ENCODE data around the gene ADD3. TPM values are rescaled to one million over a fixed set of nuclear protein-coding genes. Genes with fewer than 3 reads are reported as not detected.

The ADD3 gene
- total RNA-seq, 1 donor, result 44.2 TPM

DNA sequence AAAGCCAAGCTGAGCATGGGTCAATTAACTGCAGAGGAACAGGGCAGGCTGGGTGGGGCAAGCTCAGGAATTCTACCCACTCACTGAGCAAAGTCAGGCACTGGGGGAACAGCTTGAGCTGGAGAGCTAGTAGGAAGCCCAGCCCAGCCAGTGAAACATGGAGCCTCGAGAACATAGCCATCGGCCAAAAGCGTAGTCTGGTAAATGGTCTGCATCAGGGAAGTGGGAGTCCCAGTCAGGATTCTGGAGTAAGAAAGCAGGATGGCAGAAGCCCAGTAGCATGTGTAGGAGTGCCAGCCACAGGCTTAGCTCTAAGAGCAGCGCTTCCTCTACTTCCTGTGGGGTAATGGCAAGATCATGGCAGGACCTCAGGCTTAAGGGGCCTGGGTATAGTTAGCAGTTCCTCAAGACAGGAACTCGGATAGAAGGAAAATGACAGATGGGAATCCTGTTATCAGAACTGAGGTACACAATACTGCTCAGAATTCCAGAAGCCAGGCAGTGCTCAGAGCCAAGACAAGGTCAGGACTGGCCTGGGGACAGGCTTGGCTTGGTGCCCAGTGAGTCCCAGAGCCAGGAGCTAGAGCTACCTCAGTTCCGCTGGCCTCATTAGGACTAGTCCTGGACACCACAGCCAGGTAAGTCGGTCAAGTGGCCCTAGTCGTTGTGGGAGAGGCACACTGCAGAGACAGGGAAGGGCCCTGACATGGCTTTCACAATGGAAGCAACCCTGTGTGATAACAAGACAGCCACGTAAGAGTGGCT lies 134.3 kb downstream of the ADD3 start:
- DNase-seq (ENCODE audit: low read depth in 2 of 3, low spot score in 2 of 3), result peak in 1 of 3 donors; percentile 16

DNA sequence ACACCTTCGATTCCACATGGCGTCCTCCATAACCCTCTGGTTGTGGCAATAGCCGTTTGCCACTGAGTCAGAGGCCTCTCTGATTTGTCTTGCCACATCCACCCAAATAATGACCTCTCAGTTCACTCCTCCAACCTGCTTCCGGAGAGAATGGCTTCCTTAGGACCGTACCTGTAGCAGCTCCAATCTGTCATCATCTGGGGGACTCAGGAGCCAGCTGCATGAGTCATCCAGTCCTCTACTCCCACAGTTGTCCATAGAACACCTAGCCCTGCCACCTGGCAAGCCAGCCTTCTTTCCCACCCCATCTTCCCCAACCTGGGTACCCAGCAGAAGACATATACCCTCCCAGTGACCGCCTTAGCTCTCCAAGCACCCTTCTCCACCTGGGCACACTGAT lies 135.2 kb downstream of the ADD3 start:
- no peak for DNase-seq (ENCODE audit: low read depth in 2 of 3, low spot score in 2 of 3)

- no peak for DNase-seq (ENCODE audit: low read depth in 2 of 3, low spot score in 2 of 3)
Measured at GRCh38 chr10:110144507-110144906, 136.7 kb downstream of the ADD3 start.

DNA sequence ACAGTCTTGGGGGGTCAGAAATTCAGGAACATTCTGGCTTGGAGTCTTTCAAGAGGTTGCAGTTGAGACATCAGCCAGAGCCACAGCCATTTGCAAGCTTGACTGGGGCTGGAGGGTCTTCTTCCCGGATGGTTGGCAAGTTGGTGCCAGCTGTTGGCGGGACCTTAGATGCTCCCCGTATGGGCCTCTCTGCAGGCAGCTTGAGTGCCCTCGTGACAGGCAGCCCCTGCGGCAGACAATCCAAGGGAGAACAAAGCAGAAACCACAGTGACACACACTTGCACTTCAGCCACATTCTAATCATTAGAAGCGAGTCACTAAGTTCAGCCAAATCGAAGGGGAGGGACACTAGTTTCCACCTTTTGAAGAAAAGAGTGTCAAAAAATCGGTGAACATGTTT lies 140.2 kb downstream of the ADD3 start:
- peak in 2 of 3 donors; percentile 53 to 78 for DNase-seq (ENCODE audit: low read depth in 2 of 3, low spot score in 2 of 3)

- no peak for DNase-seq (ENCODE audit: low read depth in 2 of 3, low spot score in 2 of 3)
Measured at GRCh38 chr10:110149259-110149658, 141.5 kb downstream of the ADD3 start.

- DNase-seq (ENCODE audit: low read depth in 2 of 3, low spot score in 2 of 3), result no peak
Measured at GRCh38 chr10:110150046-110150445, 142.3 kb downstream of the ADD3 start.

DNA sequence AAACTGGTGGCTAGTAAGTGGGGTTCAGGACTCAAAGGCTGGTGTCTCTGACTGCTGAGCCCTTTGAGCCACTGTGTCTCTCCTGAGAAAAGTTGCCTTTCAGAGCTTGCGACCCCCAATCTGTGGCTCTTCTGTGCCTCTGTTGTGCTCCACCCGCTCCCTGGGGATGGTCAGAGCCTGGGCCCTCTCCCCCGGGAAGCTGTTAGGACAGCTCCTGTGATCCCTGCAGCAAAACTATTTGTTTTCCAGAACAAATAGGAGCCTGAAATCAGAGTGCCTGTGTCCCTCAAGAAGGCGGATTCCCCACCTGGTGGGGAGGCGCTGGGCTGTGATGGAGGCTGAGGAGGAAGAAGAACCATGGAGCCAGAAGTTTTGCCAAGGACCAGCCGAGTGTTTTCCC lies 143.2 kb downstream of the ADD3 start:
- no peak for DNase-seq (ENCODE audit: low read depth in 2 of 3, low spot score in 2 of 3)

- DNase-seq (ENCODE audit: low read depth in 2 of 3, low spot score in 2 of 3), result no peak
Measured at GRCh38 chr10:110151467-110151866, 143.7 kb downstream of the ADD3 start.

DNA sequence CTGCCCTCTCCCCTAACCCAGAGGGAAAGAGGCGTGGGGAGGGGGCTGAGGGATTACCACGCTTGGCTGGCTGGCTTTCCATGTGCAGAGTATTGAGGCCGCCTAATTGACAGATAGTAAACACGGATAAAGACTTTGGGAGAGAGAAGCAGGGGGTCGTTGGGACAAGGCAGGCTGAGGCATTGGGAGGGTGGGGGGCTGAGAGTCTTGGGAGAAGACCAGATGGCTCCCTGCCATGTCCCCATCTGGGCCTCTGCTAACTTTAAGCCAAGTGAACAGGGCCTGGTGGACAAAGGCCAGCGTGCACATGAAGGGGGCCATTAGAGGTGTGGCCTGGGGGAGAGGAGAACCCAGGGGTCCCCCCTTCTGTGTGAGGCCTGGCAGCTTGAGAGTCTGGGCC lies 144.2 kb downstream of the ADD3 start:
- no peak for DNase-seq (ENCODE audit: low read depth in 2 of 3, low spot score in 2 of 3)

DNA sequence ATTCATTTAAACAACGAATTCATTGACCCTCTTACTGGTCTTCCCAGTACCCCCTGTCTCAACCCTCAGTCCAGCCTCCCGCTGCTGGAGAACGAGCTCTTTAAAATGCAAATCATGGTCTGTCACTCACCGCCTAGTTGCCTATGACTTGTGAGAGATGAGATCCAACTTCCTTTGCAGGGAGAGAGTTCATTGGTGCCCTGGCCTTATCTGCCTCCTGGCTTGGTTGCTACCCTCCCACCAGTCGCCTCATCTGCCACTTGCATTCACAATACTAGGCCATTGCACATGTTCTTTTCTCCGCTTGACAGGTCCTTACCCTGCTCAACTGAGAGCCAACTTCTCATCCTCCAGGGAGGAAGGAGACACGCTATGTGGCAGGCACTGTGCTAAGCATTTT lies 145.6 kb downstream of the ADD3 start:
- no peak for DNase-seq (ENCODE audit: low read depth in 2 of 3, low spot score in 2 of 3)

DNA sequence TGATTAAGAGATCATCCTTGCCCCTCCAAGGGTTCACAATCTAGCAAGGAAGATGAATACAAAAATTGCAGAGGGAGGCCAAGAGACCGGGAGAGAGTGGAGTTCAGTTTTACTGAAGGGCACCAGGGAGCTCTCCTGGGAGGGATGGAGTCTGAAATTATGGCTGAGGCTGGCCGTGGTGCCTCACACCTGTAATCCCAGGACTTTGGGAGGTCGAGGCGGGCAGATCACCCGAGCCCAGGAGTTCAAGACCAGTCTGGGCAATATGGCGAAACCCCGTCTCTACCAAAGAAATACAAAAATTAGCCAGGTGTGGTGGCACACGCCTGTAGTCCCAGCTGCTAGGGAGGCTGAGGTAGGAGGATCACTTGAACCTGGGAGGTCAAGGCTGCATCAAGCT lies 148.3 kb downstream of the ADD3 start:
- DNase-seq (ENCODE audit: low read depth in 2 of 3, low spot score in 2 of 3), result no peak

GRCh38 chr10:110158051-110159005 lies 150.5 kb downstream of the ADD3 start:
- no peak for DNase-seq (ENCODE audit: low read depth in 2 of 3, low spot score in 2 of 3)

- no peak for DNase-seq (ENCODE audit: low read depth in 2 of 3, low spot score in 2 of 3)
Measured at GRCh38 chr10:110160081-110160480, 152.3 kb downstream of the ADD3 start.

GRCh38 chr10:110160522-110160921 lies 152.7 kb downstream of the ADD3 start:
- DNase-seq (ENCODE audit: low read depth in 2 of 3, low spot score in 2 of 3), result no peak

- no peak for DNase-seq (ENCODE audit: low read depth in 2 of 3, low spot score in 2 of 3)
Measured at GRCh38 chr10:110162741-110163145, 155.0 kb downstream of the ADD3 start.

- no peak for DNase-seq (ENCODE audit: low read depth in 2 of 3, low spot score in 2 of 3)
Measured at GRCh38 chr10:110163192-110163773, 155.5 kb downstream of the ADD3 start.

GRCh38 chr10:110163841-110164240 lies 156.1 kb downstream of the ADD3 start:
- DNase-seq (ENCODE audit: low read depth in 2 of 3, low spot score in 2 of 3), result no peak

GRCh38 chr10:110165239-110165638 lies 157.5 kb downstream of the ADD3 start:
- no peak for DNase-seq (ENCODE audit: low read depth in 2 of 3, low spot score in 2 of 3)

DNA sequence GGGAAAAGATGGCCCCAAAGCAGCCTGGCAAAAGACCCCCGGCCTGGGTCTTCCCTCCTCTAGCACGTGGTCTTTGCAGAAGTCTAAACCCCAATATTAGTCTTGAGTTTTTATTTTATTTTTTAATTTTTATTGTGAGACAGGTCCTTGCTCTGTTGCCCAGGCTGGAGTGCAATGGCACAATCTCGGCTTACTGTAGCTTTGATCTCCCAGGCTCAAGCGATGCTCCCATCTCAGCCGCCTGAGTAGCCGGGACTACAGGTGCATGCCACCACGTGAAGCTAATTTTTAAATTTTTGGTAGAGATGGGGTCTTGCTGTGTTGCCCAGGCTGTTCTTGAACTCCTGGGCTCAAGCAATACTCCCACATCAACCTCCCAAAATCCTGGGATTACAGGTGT lies 159.4 kb downstream of the ADD3 start:
- DNase-seq (ENCODE audit: low read depth in 2 of 3, low spot score in 2 of 3), result no peak

DNA sequence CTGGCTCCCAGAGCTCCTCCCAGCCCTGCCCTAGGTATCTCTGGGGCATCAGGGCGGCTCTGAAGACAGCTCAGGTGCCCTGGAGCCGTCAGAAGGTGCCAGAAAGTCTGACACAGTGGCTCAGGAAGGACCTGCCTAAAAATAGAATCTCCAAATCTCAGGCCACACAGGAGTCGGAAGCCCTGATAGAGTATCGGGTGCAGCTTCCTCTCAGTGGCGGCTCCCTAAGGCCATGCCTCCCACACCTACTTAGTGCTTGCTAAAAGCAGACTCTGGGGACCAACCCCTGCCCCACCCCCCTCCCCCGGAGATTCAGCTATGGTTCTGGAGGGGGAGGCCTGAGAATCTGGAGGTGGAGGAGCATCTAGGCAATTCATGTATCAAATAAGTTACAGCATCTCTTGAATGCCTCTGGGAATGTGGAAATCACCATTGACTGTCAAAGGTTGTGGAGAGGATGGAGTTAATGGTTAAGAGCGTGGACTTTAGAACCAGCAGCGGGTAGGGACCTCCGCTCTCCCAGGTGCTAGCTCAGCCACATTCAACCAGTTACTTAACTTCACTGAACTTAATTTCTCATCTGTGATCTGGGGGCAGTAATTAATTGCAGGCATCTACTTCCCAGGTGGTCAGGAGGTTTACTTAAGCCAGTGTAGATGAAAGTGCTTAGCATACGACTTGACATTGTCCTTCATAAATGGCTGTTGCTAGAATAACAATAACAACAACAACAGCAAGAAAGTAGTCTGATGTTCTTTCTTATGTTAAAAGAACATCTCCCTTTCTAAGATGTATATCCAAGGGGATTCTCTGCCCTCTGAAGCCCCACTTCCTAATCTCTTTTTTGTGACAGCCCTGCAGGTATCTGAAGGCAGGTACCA lies 161.1 kb downstream of the ADD3 start:
- no peak for DNase-seq (ENCODE audit: low read depth in 2 of 3, low spot score in 2 of 3)

Measured in hematopoietic multipotent progenitor cell (in vitro differentiated cells).